Activated T-helper 1 cell treated with anti-CD3 and anti-CD28 coated beads, Interleukin-12 subunit alpha, Interleukin-12 subunit beta, Interleukin-2, Interleukin-4 antibody, amounts not matched to agents 30 ng/mL and 10 ng/mL and 1 ng/mL, durations not matched to agents 14 hours and 24 hours and 36 hours (primary cell): ENCODE results near the gene ATAD3C. TPM values are rescaled to one million over a fixed set of nuclear protein-coding genes. Genes with fewer than 3 reads are reported as not detected.
"Not testable (repeated sequence)": the region's sequence is repeated elsewhere in the genome, so short reads cannot be mapped to it uniquely, and the experiment has no call there.

Experiments used
- DNase-seq: peaks from one replicate; pipeline ENCODE4 v3.0.0; 2021; ENCODE audit warnings: low spot score
- H3K27ac Mint-ChIP-seq: one replicate; pipeline ENCODE4 v1.8.0; 2021; ENCODE audit warnings: mild to moderate bottlenecking, mixed read lengths
- H3K27me3 Mint-ChIP-seq: one replicate; pipeline ENCODE4 v1.8.0; 2022; ENCODE audit warnings: mild to moderate bottlenecking, moderate library complexity, mixed read lengths; ENCODE audit not compliant: insufficient read depth
- H3K36me3 Mint-ChIP-seq: one replicate; pipeline ENCODE4 v1.8.0; 2021; ENCODE audit warnings: low read depth, mixed read lengths
- H3K4me1 Mint-ChIP-seq: one replicate; pipeline ENCODE4 v1.8.0; 2021; ENCODE audit warnings: low read depth, mixed read lengths
- H3K4me3 Mint-ChIP-seq: one replicate; pipeline ENCODE4 v1.8.0; 2021; ENCODE audit warnings: mild to moderate bottlenecking, moderate library complexity, mixed read lengths
- H3K9me3 Mint-ChIP-seq: one replicate; pipeline ENCODE4 v1.8.0; 2021; ENCODE audit warnings: mixed read lengths
- intact Hi-C: fragments of 100-400 bp; cut with micrococcal nuclease; formaldehyde crosslinking; loops from one replicate; pipeline ENCODE4 v1.15.1; 2024
- total RNA-seq: library from RNA; stranded (reverse); gene quantifications from 2 replicates; pipeline ENCODE4 v1.2.3, GENCODE V29; 2022

ATAD3C gene
- total RNA-seq, 1 donor from 2014 or later, result 0.57 TPM

- not testable (repeated sequence) for DNase-seq, H3K4me3 Mint-ChIP-seq, H3K9me3 Mint-ChIP-seq, H3K27ac Mint-ChIP-seq, H3K27me3 Mint-ChIP-seq, H3K36me3 Mint-ChIP-seq
- intact Hi-C loops, result loop anchor here (1.0 to 2.0 kb wide), 2 partner anchors 35 to 98 kb away; partner anchors contain the start of genes ATAD3B and MRPL20
- H3K4me1 Mint-ChIP-seq, result peaks cover 17% of the 10 kb centered on the region
Measured at GRCh38 chr1:1505801-1506200, 56.3 kb downstream of the ATAD3C start.

- Mint-ChIP-seq H3K27ac (no peak overlapping the region), H3K9me3 (no peaks in the 10 kb centered on the region), H3K4me1 (peaks cover 21% of the 10 kb centered on the region), H3K27me3 (no peaks in the 10 kb centered on the region), H3K4me3 (no peak overlapping the region), H3K36me3 (no peaks in the 10 kb centered on the region)
- intact Hi-C loops, result no loop called here
- no peak for DNase-seq
Measured at GRCh38 chr1:1507305-1507704, 57.8 kb downstream of the ATAD3C start.

GRCh38 chr1:1508775-1509464 is 59.4 kb downstream of the ATAD3C start:
- intact Hi-C loops, H3K4me3 Mint-ChIP-seq, H3K36me3 Mint-ChIP-seq, H3K27me3 Mint-ChIP-seq, H3K9me3 Mint-ChIP-seq, DNase-seq, H3K27ac Mint-ChIP-seq: not testable (repeated sequence)
- peaks cover 21% of the 10 kb centered on the region for H3K4me1 Mint-ChIP-seq

- H3K27me3 Mint-ChIP-seq, H3K9me3 Mint-ChIP-seq, H3K27ac Mint-ChIP-seq, DNase-seq, H3K36me3 Mint-ChIP-seq, H3K4me3 Mint-ChIP-seq, intact Hi-C loops: not testable (repeated sequence)
- peaks cover 21% of the 10 kb centered on the region for H3K4me1 Mint-ChIP-seq
Measured at GRCh38 chr1:1509465-1509850, 60.0 kb downstream of the ATAD3C start.

- intact Hi-C loops, result loop anchor here (1.0 to 5.0 kb wide), 4 partner anchors 104 to 204 kb away; partner anchors contain the start of genes ACAP3, AURKAIP1, CDK11B and MIB2
- no peak for DNase-seq
- H3K27ac Mint-ChIP-seq, result peak overlapping the region; percentile 92
Measured at GRCh38 chr1:1510912-1511532, 61.5 kb downstream of the ATAD3C start.

GRCh38 chr1:1511533-1512285 is 62.2 kb downstream of the ATAD3C start, which contains the start of gene ATAD3A:
TSS of gene ATAD3A (plus strand) at chr1:1512162. CDS start at chr1:1512269, 107 bp downstream.
- Mint-ChIP-seq H3K27ac (peak within 1 kb of the TSS; percentile 92), H3K4me1 (peaks cover 7% of the 10 kb centered on the region), H3K27me3 (no peaks in the 10 kb centered on the region), H3K4me3 (peak within 1 kb of the TSS; percentile 97), H3K36me3 (peaks cover under 1% of the 10 kb centered on the region), H3K9me3 (no peaks in the 10 kb centered on the region)
- intact Hi-C loops, result loop anchor here (1.0 to 5.0 kb wide), 7 partner anchors 63 to 213 kb away; partner anchors contain the start of genes ACAP3, AURKAIP1, CCNL2 and CDK11A
- peak; percentile 95 for DNase-seq

More at GRCh38 chr1:1510912-1511532, 61.5 kb downstream of the ATAD3C start:
- Mint-ChIP-seq H3K4me3 (peak overlapping the region; percentile 97), H3K9me3 (no peaks in the 10 kb centered on the region), H3K27me3 (no peaks in the 10 kb centered on the region), H3K36me3 (no peaks in the 10 kb centered on the region), H3K4me1 (peaks cover 7% of the 10 kb centered on the region)

- DNase-seq, result peak; percentile 33
- H3K36me3 Mint-ChIP-seq, H3K27ac Mint-ChIP-seq, H3K9me3 Mint-ChIP-seq, H3K27me3 Mint-ChIP-seq, H3K4me1 Mint-ChIP-seq: not testable (repeated sequence)
- peak overlapping the region; percentile 79 for H3K4me3 Mint-ChIP-seq
- intact Hi-C loops, result loop anchor here (1.0 to 5.0 kb wide), 5 partner anchors 62 to 212 kb away; partner anchors contain the start of genes ACAP3, CCNL2, CDK11A and CDK11B
Measured at GRCh38 chr1:1512425-1512824, 62.9 kb downstream of the ATAD3C start.

GRCh38 chr1:1513675-1514074 is 64.2 kb downstream of the ATAD3C start:
- peak overlapping the region; percentile 40 for H3K27ac Mint-ChIP-seq
- DNase-seq, result not testable (repeated sequence)

GRCh38 chr1:1514376-1514775 is 64.9 kb downstream of the ATAD3C start:
- DNase-seq, H3K4me1 Mint-ChIP-seq, H3K9me3 Mint-ChIP-seq, H3K27ac Mint-ChIP-seq, H3K27me3 Mint-ChIP-seq: not testable (repeated sequence)
- Mint-ChIP-seq H3K36me3 (peaks cover 12% of the 10 kb centered on the region), H3K4me3 (peak overlapping the region; percentile 22)
- intact Hi-C loops, result loop anchor here (5.0 kb wide), 2 partner anchors 143 to 207 kb away; partner anchors contain the start of genes ACAP3, CDK11B and PUSL1

More at GRCh38 chr1:1513675-1514074, 64.2 kb downstream of the ATAD3C start:
- H3K4me1 Mint-ChIP-seq, H3K9me3 Mint-ChIP-seq, H3K27me3 Mint-ChIP-seq: not testable (repeated sequence)
- peaks cover 11% of the 10 kb centered on the region for H3K36me3 Mint-ChIP-seq
- H3K4me3 Mint-ChIP-seq, result peak overlapping the region; percentile 78
- intact Hi-C loops, result loop anchor here (2.0 to 5.0 kb wide), 3 partner anchors 144 to 211 kb away; partner anchors contain the start of genes ACAP3, CDK11A, CDK11B and PUSL1

- H3K4me1 Mint-ChIP-seq, DNase-seq, intact Hi-C loops, H3K9me3 Mint-ChIP-seq, H3K27ac Mint-ChIP-seq, H3K4me3 Mint-ChIP-seq, H3K27me3 Mint-ChIP-seq: not testable (repeated sequence)
- H3K36me3 Mint-ChIP-seq, result peaks cover 12% of the 10 kb centered on the region
Measured at GRCh38 chr1:1516923-1517322, 67.4 kb downstream of the ATAD3C start.

GRCh38 chr1:1517973-1518620 is 68.6 kb downstream of the ATAD3C start:
- H3K4me1 Mint-ChIP-seq, result no peaks in the 10 kb centered on the region
- no peak overlapping the region for H3K4me3 Mint-ChIP-seq
- intact Hi-C loops, result no loop called here
- H3K27ac Mint-ChIP-seq, result no peak overlapping the region
- DNase-seq, result no peak
- no peaks in the 10 kb centered on the region for H3K9me3 Mint-ChIP-seq
- H3K27me3 Mint-ChIP-seq, result no peaks in the 10 kb centered on the region
- peaks cover 12% of the 10 kb centered on the region for H3K36me3 Mint-ChIP-seq

GRCh38 chr1:1518621-1519007 is 69.1 kb downstream of the ATAD3C start:
- H3K4me1 Mint-ChIP-seq, H3K27ac Mint-ChIP-seq, DNase-seq, H3K4me3 Mint-ChIP-seq, H3K27me3 Mint-ChIP-seq, H3K9me3 Mint-ChIP-seq, intact Hi-C loops: not testable (repeated sequence)
- peaks cover 12% of the 10 kb centered on the region for H3K36me3 Mint-ChIP-seq
